Ectodermal cell (in vitro differentiated cells): ENCODE measurements around the gene ZRANB3.

Source experiments
- H3K27ac ChIP-seq: 2 replicates; pipeline ENCODE4 v1.7.0; 2013; ENCODE audit warnings: mild to moderate bottlenecking, low read depth, low read length; ENCODE audit not compliant: insufficient read depth, poor library complexity, severe bottlenecking
- H3K27me3 ChIP-seq: 2 replicates; pipeline ENCODE4 v1.7.0; 2013; ENCODE audit warnings: mild to moderate bottlenecking, low read length; ENCODE audit not compliant: insufficient read depth, control insufficient read depth, poor library complexity, severe bottlenecking
- H3K36me3 ChIP-seq: one replicate; pipeline ENCODE4 v1.7.0; 2013; ENCODE audit warnings: low read length; ENCODE audit not compliant: control insufficient read depth, insufficient read depth
- H3K4me1 ChIP-seq: one replicate; pipeline ENCODE4 v1.7.0; 2013; ENCODE audit warnings: low read length; ENCODE audit not compliant: control insufficient read depth, insufficient read depth
- H3K4me3 ChIP-seq: 2 replicates; pipeline ENCODE4 v1.7.0; 2013; ENCODE audit warnings: low read depth, low read length, control low read depth; ENCODE audit not compliant: insufficient read depth
- H3K9me3 ChIP-seq: 2 replicates; pipeline ENCODE4 v1.7.0; 2013; ENCODE audit warnings: mild to moderate bottlenecking, low read length, moderate library complexity; ENCODE audit not compliant: control insufficient read depth
- whole genome bisulfite sequencing, 2 experiments: methylation state at CpG; one replicate each; pipeline ENCODE4 v1.1.7; 2013; ENCODE audit warnings: missing lambda C conversion rate in 2 of 2; 5-methylcytosine and 5-hydroxymethylcytosine counted together

The ZRANB3 gene

GRCh38 chr2:135259123-135259522, 271.9 kb downstream of the ZRANB3 start:
- no peak overlapping the region for H3K4me3 ChIP-seq
- H3K36me3 ChIP-seq, result no peaks in the 10 kb centered on the region
- H3K9me3 ChIP-seq, result no peaks in the 10 kb centered on the region
- no peaks in the 10 kb centered on the region for H3K27me3 ChIP-seq
- no peaks in the 10 kb centered on the region for H3K4me1 ChIP-seq
- WGBS, 2 experiments, result 91 to 96% methylated on average over 6 of the region's 6 CpGs
- H3K27ac ChIP-seq, result no peak overlapping the region

- Histone ChIP-seq H3K36me3 (no peaks in the 10 kb centered on the region), H3K27ac (no peak overlapping the region), H3K27me3 (no peaks in the 10 kb centered on the region), H3K9me3 (no peaks in the 10 kb centered on the region), H3K4me3 (no peak overlapping the region), H3K4me1 (no peaks in the 10 kb centered on the region)
- 91 to 95% methylated on average over 4 of the region's 4 CpGs for WGBS, 2 experiments
These were observed 272.8 kb downstream of the ZRANB3 start for GRCh38 chr2:135258193-135258592.

- Histone ChIP-seq H3K27ac (no peak overlapping the region), H3K4me3 (no peak overlapping the region), H3K27me3 (no peaks in the 10 kb centered on the region), H3K4me1 (no peaks in the 10 kb centered on the region), H3K36me3 (no peaks in the 10 kb centered on the region), H3K9me3 (no peaks in the 10 kb centered on the region)
- WGBS, 2 experiments, result 97 to 98% methylated on average over 2 of the region's 2 CpGs
These were observed 273.5 kb downstream of the ZRANB3 start for GRCh38 chr2:135257383-135258090.

GRCh38 chr2:135256531-135257260, 274.3 kb downstream of the ZRANB3 start:
- H3K27me3 ChIP-seq, result no peaks in the 10 kb centered on the region
- no peak overlapping the region for H3K4me3 ChIP-seq
- no peaks in the 10 kb centered on the region for H3K36me3 ChIP-seq
- WGBS, 2 experiments, result 90 to 95% methylated on average over 3 of the region's 3 CpGs
- no peaks in the 10 kb centered on the region for H3K9me3 ChIP-seq
- no peaks in the 10 kb centered on the region for H3K4me1 ChIP-seq
- no peak overlapping the region for H3K27ac ChIP-seq

- H3K36me3 ChIP-seq, result no peaks in the 10 kb centered on the region
- H3K4me1 ChIP-seq, result no peaks in the 10 kb centered on the region
- H3K9me3 ChIP-seq, result no peaks in the 10 kb centered on the region
- no peak overlapping the region for H3K4me3 ChIP-seq
- no peak overlapping the region for H3K27ac ChIP-seq
- no peaks in the 10 kb centered on the region for H3K27me3 ChIP-seq
- 83 to 89% methylated on average over 1 of the region's 1 CpG for WGBS, 2 experiments
These were observed 275.8 kb downstream of the ZRANB3 start for GRCh38 chr2:135255208-135255607.

GRCh38 chr2:135252805-135253458, 278.1 kb downstream of the ZRANB3 start:
- H3K27me3 ChIP-seq, result no peaks in the 10 kb centered on the region
- H3K4me1 ChIP-seq, result no peaks in the 10 kb centered on the region
- H3K36me3 ChIP-seq, result no peaks in the 10 kb centered on the region
- no peak overlapping the region for H3K4me3 ChIP-seq
- 85% methylated on average over 2 of the region's 2 CpGs for WGBS, 2 experiments
- no peak overlapping the region for H3K27ac ChIP-seq
- H3K9me3 ChIP-seq, result no peaks in the 10 kb centered on the region

GRCh38 chr2:135248611-135249010, 282.4 kb downstream of the ZRANB3 start:
- WGBS, 2 experiments, result 89 to 94% methylated on average over 5 of the region's 5 CpGs
- Histone ChIP-seq H3K9me3 (no peaks in the 10 kb centered on the region), H3K27ac (no peak overlapping the region), H3K27me3 (no peaks in the 10 kb centered on the region), H3K4me3 (no peak overlapping the region), H3K4me1 (no peaks in the 10 kb centered on the region), H3K36me3 (no peaks in the 10 kb centered on the region)

- no peak overlapping the region for H3K4me3 ChIP-seq
- H3K4me1 ChIP-seq, result no peaks in the 10 kb centered on the region
- H3K36me3 ChIP-seq, result no peaks in the 10 kb centered on the region
- no peaks in the 10 kb centered on the region for H3K27me3 ChIP-seq
- no peak overlapping the region for H3K27ac ChIP-seq
- WGBS, 2 experiments, result 83 to 84% methylated on average over 2 of the region's 2 CpGs
- no peaks in the 10 kb centered on the region for H3K9me3 ChIP-seq
These were observed 284.2 kb downstream of the ZRANB3 start for GRCh38 chr2:135246711-135247270.

GRCh38 chr2:135245071-135245470, 285.9 kb downstream of the ZRANB3 start:
- Histone ChIP-seq H3K27me3 (no peaks in the 10 kb centered on the region), H3K4me1 (no peaks in the 10 kb centered on the region), H3K9me3 (no peaks in the 10 kb centered on the region), H3K27ac (no peak overlapping the region), H3K36me3 (no peaks in the 10 kb centered on the region), H3K4me3 (no peak overlapping the region)

- H3K4me1 ChIP-seq, result no peaks in the 10 kb centered on the region
- no peaks in the 10 kb centered on the region for H3K9me3 ChIP-seq
- WGBS, 2 experiments, result 90 to 95% methylated on average over 2 of the region's 2 CpGs
- H3K27me3 ChIP-seq, result no peaks in the 10 kb centered on the region
- H3K4me3 ChIP-seq, result no peak overlapping the region
- no peak overlapping the region for H3K27ac ChIP-seq
- H3K36me3 ChIP-seq, result no peaks in the 10 kb centered on the region
These were observed 292.4 kb downstream of the ZRANB3 start for GRCh38 chr2:135238651-135239050.
